Chondrocyte (in vitro differentiated cells): ENCODE measurements around the gene CENPK. TPM values are rescaled to one million over a fixed set of nuclear protein-coding genes. Genes with fewer than 3 reads are reported as not detected.
"Not testable (repeated sequence)": the region's sequence is repeated elsewhere in the genome, so short reads cannot be mapped to it uniquely, and the experiment has no call there.

Source experiments
- DNase-seq: peaks from one replicate; pipeline ENCODE4 v3.0.0; 2021; ENCODE audit warnings: mixed read lengths, low spot score
- H3K27ac Mint-ChIP-seq: one replicate; pipeline ENCODE4 v1.8.0; 2021; ENCODE audit warnings: mild to moderate bottlenecking, moderate library complexity, mixed read lengths; ENCODE audit not compliant: unreplicated experiment
- H3K27me3 Mint-ChIP-seq: 2 replicates; pipeline ENCODE4 v1.8.0; 2021; ENCODE audit warnings: low read depth, mixed read lengths
- H3K36me3 Mint-ChIP-seq: 2 replicates; pipeline ENCODE4 v1.8.0; 2021; ENCODE audit warnings: low read depth, mixed read lengths
- H3K4me1 Mint-ChIP-seq: 2 replicates; pipeline ENCODE4 v1.8.0; 2021; ENCODE audit warnings: low read depth, mild to moderate bottlenecking, mixed read lengths
- H3K4me3 Mint-ChIP-seq: one replicate; pipeline ENCODE4 v1.8.0; 2021; ENCODE audit warnings: mild to moderate bottlenecking, moderate library complexity, mixed read lengths; ENCODE audit not compliant: unreplicated experiment
- H3K9me3 Mint-ChIP-seq: 2 replicates; pipeline ENCODE4 v1.8.0; 2021; ENCODE audit warnings: low read depth, mixed read lengths
- CTCF ChIP-seq: fragments of 200-600 bp; sonication (generic); IDR thresholded peaks from 2 replicates; pipeline ENCODE4 v1.5.0; 2021; ENCODE audit warnings: antibody characterized with exemption, mild to moderate bottlenecking, moderate library complexity
- total RNA-seq: library from RNA; stranded (reverse); gene quantifications from 3 replicates; pipeline ENCODE4 v1.2.1, GENCODE V29; 2021

The CENPK gene
- total RNA-seq, 1 donor from 2014 or later, result 7.2 TPM

- Mint-ChIP-seq H3K4me1 (peaks cover under 1% of the 10 kb centered on the region), H3K36me3 (no peaks in the 10 kb centered on the region), H3K27me3 (no peaks in the 10 kb centered on the region), H3K27ac (no peak overlapping the region), H3K9me3 (no peaks in the 10 kb centered on the region), H3K4me3 (no peak overlapping the region)
- no peak for DNase-seq
- TF ChIP-seq CTCF, result no peak
Measured at GRCh38 chr5:65512170-65512937, 50.6 kb downstream of the CENPK start.

GRCh38 chr5:65508978-65509377, 54.0 kb downstream of the CENPK start:
- Mint-ChIP-seq H3K4me1 (peaks cover 7% of the 10 kb centered on the region), H3K27ac (no peak overlapping the region), H3K4me3 (no peak overlapping the region), H3K9me3 (no peaks in the 10 kb centered on the region), H3K36me3 (no peaks in the 10 kb centered on the region), H3K27me3 (no peaks in the 10 kb centered on the region)
- TF ChIP-seq CTCF, result no peak
- DNase-seq, result no peak

- Mint-ChIP-seq H3K36me3 (no peaks in the 10 kb centered on the region), H3K27me3 (no peaks in the 10 kb centered on the region), H3K9me3 (no peaks in the 10 kb centered on the region), H3K4me1 (peaks cover 7% of the 10 kb centered on the region), H3K4me3 (no peak overlapping the region), H3K27ac (no peak overlapping the region)
- no peak for DNase-seq
- no peak for TF ChIP-seq CTCF
Measured at GRCh38 chr5:65506961-65507360, 56.0 kb downstream of the CENPK start.

- no peak for DNase-seq
- no peak overlapping the region for H3K4me3 Mint-ChIP-seq
- no peaks in the 10 kb centered on the region for H3K36me3 Mint-ChIP-seq
- TF ChIP-seq CTCF, result no peak
- no peaks in the 10 kb centered on the region for H3K27me3 Mint-ChIP-seq
- H3K4me1 Mint-ChIP-seq, result no peaks in the 10 kb centered on the region
- H3K27ac Mint-ChIP-seq, result no peak overlapping the region
- H3K9me3 Mint-ChIP-seq, result no peaks in the 10 kb centered on the region
Measured at GRCh38 chr5:65489119-65489518, 73.8 kb downstream of the CENPK start.

- not testable (repeated sequence) for H3K9me3 Mint-ChIP-seq, H3K27me3 Mint-ChIP-seq, DNase-seq, H3K36me3 Mint-ChIP-seq, H3K27ac Mint-ChIP-seq, H3K4me3 Mint-ChIP-seq, H3K4me1 Mint-ChIP-seq
- TF ChIP-seq CTCF, result peak; percentile 37
Measured at GRCh38 chr5:65488038-65488687, 74.8 kb downstream of the CENPK start.

- not testable (repeated sequence) for H3K9me3 Mint-ChIP-seq, H3K27me3 Mint-ChIP-seq, H3K36me3 Mint-ChIP-seq, H3K27ac Mint-ChIP-seq, DNase-seq, H3K4me3 Mint-ChIP-seq
- H3K4me1 Mint-ChIP-seq, result peaks cover 12% of the 10 kb centered on the region
Measured at GRCh38 chr5:65486803-65487202, 76.2 kb downstream of the CENPK start.
